Left lung (tissue), 10 donors: Measurements from ENCODE around the gene MAST3. TPM values are rescaled to one million over a fixed set of nuclear protein-coding genes. Genes with fewer than 3 reads are reported as not detected.

ENCODE experiments used
- ATAC-seq: fragments of 200-7000 bp; cut with Tn5 transposase; one replicate; pipeline ENCODE4 v1.9.1; 2020; ENCODE audit warnings: moderate library complexity
- DNase-seq, 4 donors: peaks; one replicate each; pipeline ENCODE4 v3.0.0-alpha.2; 2013 to 2020
- H3K27ac ChIP-seq, 2 donors: fragments of 200-600 bp; sonication (generic) in 1 of 2; one replicate each; pipeline versions ENCODE4 v1.5.0 to v1.8.0; 2020 to 2021
- H3K27me3 ChIP-seq, 2 donors: fragments of 200-600 bp; sonication (generic) in 1 of 2; one replicate each; pipeline versions ENCODE4 v1.5.0 to v1.8.0; 2020 to 2021
- H3K36me3 ChIP-seq, 2 donors: fragments of 200-600 bp; sonication (generic) in 1 of 2; one replicate each; pipeline versions ENCODE4 v1.5.0 to v1.8.0; 2020 to 2021
- H3K4me1 ChIP-seq, 2 donors: fragments of 200-600 bp; one replicate each; pipeline ENCODE4 v1.8.0; 2021
- H3K4me3 ChIP-seq, 2 donors: fragments of 200-600 bp; sonication (generic) in 1 of 2; one replicate each; pipeline versions ENCODE4 v1.5.0 to v1.8.0; 2020 to 2021; ENCODE audit warnings: mild to moderate bottlenecking in 1 of 2
- H3K9me3 ChIP-seq, 2 donors: fragments of 200-600 bp; sonication (generic) in 1 of 2; one replicate each; pipeline versions ENCODE4 v1.5.0 to v1.8.0; 2020 to 2021
- CTCF ChIP-seq, 2 donors: fragments of 200-600 bp; sonication (generic) in 1 of 2; IDR thresholded peaks; one replicate each; pipeline versions ENCODE4 v1.5.0 to v1.8.0; 2021; ENCODE audit warnings: antibody characterized with exemption in 2 of 2
- intact Hi-C, 2 donors: fragments of 100-400 bp; cut with DNase I; formaldehyde crosslinking; loops; one replicate each; pipeline versions ENCODE4 v1.11.2 to v1.14.2; 2022
- polyA plus RNA-seq, 6 donors: library from polyadenylated mRNA; unstranded; fragments of 120-200 nt; gene quantifications; one replicate each; pipeline ENCODE4 v1.2.1, GENCODE V29; 2013; ENCODE audit not compliant: insufficient read length in 6 of 6
- total RNA-seq, 2 donors: library from RNA; stranded (reverse); fragmentation: NEBNext Ultra II Directional; extraction: Animal tissue kit (Norgen Biotek cat#: 25700); gene quantifications; one replicate each; pipeline ENCODE4 v1.2.1, GENCODE V29; 2021
- donor health status: DM: no; HTN: yes; CAD: no.
- donor health status: DM: no; HTN: no; CAD: no.

The MAST3 gene
- total and polyA plus RNA-seq, 8 donors, result 4.7 to 30.3 (median 6.7) TPM

GRCh38 chr19:18145391-18145999 lies 47.9 kb downstream of the MAST3 start:
- no peak overlapping the region for H3K27ac ChIP-seq
- DNase-seq, result no peak
- intact Hi-C loops, result no loop called here
- peaks cover 0 to 98% of the 10 kb centered on the region in 2 donors for H3K36me3 ChIP-seq
- no peak overlapping the region for H3K4me3 ChIP-seq
- no peaks in the 10 kb centered on the region for H3K27me3 ChIP-seq
- no peaks in the 10 kb centered on the region for H3K4me1 ChIP-seq
- no peak for TF ChIP-seq CTCF (IDR thresholded peaks at IDR 0.05)
- ATAC-seq, result no peak
- H3K9me3 ChIP-seq, result no peaks in the 10 kb centered on the region

GRCh38 chr19:18147396-18147795 lies 49.8 kb downstream of the MAST3 start:
- no peak overlapping the region for H3K27ac ChIP-seq
- H3K27me3 ChIP-seq, result no peaks in the 10 kb centered on the region
- H3K4me3 ChIP-seq, result no peak overlapping the region
- ATAC-seq, result no peak
- TF ChIP-seq CTCF (IDR thresholded peaks at IDR 0.05), result no peak
- H3K4me1 ChIP-seq, result peaks cover 0 to 12% of the 10 kb centered on the region in 2 donors
- intact Hi-C loops, result no loop called here
- DNase-seq, result no peak
- H3K9me3 ChIP-seq, result no peaks in the 10 kb centered on the region
- H3K36me3 ChIP-seq, result peaks cover 0 to 84% of the 10 kb centered on the region in 2 donors

- ATAC-seq (no peak), DNase-seq (no peak)
- Histone ChIP-seq H3K4me1 (peaks cover 9 to 25% of the 10 kb centered on the region in 2 donors), H3K4me3 (no peak overlapping the region), H3K9me3 (no peaks in the 10 kb centered on the region), H3K27me3 (no peaks in the 10 kb centered on the region), H3K27ac (no peak overlapping the region), H3K36me3 (peaks cover 0 to 62% of the 10 kb centered on the region in 2 donors)
- intact Hi-C loops, result no loop called here
- no peak for TF ChIP-seq CTCF (IDR thresholded peaks at IDR 0.05)
Observed at GRCh38 chr19:18149596-18149975, 52.0 kb downstream of the MAST3 start.

GRCh38 chr19:18150776-18151624 lies 53.4 kb downstream of the MAST3 start:
- TF ChIP-seq CTCF (IDR thresholded peaks at IDR 0.05), result no peak
- intact Hi-C loops, result no loop called here
- Histone ChIP-seq H3K27me3 (no peaks in the 10 kb centered on the region), H3K9me3 (no peaks in the 10 kb centered on the region), H3K4me1 (peaks cover 11 to 35% of the 10 kb centered on the region in 2 donors), H3K36me3 (peaks cover 0 to 53% of the 10 kb centered on the region in 2 donors), H3K4me3 (no peak overlapping the region), H3K27ac (no peak overlapping the region)
- ATAC-seq (no peak), DNase-seq (no peak)

- DNase-seq, result peak; percentile 96 to 98 (median 98)
- Histone ChIP-seq H3K27ac (peak overlapping the region; percentile 95 to 99), H3K36me3 (peaks cover 0 to 43% of the 10 kb centered on the region in 2 donors), H3K4me3 (peak overlapping the region; percentile 76 to 88), H3K9me3 (no peaks in the 10 kb centered on the region), H3K27me3 (no peaks in the 10 kb centered on the region), H3K4me1 (peaks cover 24 to 49% of the 10 kb centered on the region in 2 donors)
- peak; percentile 75 for ATAC-seq
- TF ChIP-seq CTCF (IDR thresholded peaks at IDR 0.05), result peak; percentile 41 to 61
- intact Hi-C loops, result no loop called here
Observed at GRCh38 chr19:18152442-18152816, 54.9 kb downstream of the MAST3 start.
